K562 (cell line): Measurements from ENCODE around the gene CNNM2. TPM values are rescaled to one million over a fixed set of nuclear protein-coding genes. Genes with fewer than 3 reads are reported as not detected.

Experiments used
- ARNT ChIP-seq, 2 experiments: fragments of 450-650 bp; IDR thresholded peaks; 2 replicates each; pipeline ENCODE4 v1.6.1; 2016; ENCODE audit warnings: mild to moderate bottlenecking in 1 of 2
- BCL6 ChIP-seq: fragments of 250-450 bp; sonication (Bioruptor Pico); IDR thresholded peaks from 2 replicates; pipeline ENCODE4 v1.4.0; 2020
- CBFA2T3 ChIP-seq: fragments of 450-650 bp; IDR thresholded peaks from 2 replicates; pipeline ENCODE4 v1.6.1; 2017
- CBX3 ChIP-seq, 2 experiments: IDR thresholded peaks; 1 replicate in 1 of 2; 2 replicates in 1 of 2; pipeline ENCODE4 v1.6.1; 2012; ENCODE audit warnings: inconsistent platforms in 2 of 2, low read length in 2 of 2, borderline replicate concordance in 1 of 2, control low read depth in 1 of 2
- CEBPZ ChIP-seq: fragments of 150-350 bp; IDR thresholded peaks from 2 replicates; pipeline ENCODE4 v1.6.1; 2014; ENCODE audit warnings: low read depth, mild to moderate bottlenecking, low read length, borderline replicate concordance
- DACH1 ChIP-seq: fragments of 450-650 bp; IDR thresholded peaks from 2 replicates; pipeline ENCODE4 v1.6.1; 2018; ENCODE audit not compliant: partially characterized antibody
- ESRRA ChIP-seq: fragments of 450-650 bp; IDR thresholded peaks from 2 replicates; pipeline ENCODE4 v1.6.1; 2014; ENCODE audit warnings: low read depth, mild to moderate bottlenecking, moderate library complexity, borderline replicate concordance
- FIP1L1 ChIP-seq: fragments of 200-400 bp; formaldehyde crosslinking; IDR thresholded peaks from 2 replicates; pipeline ENCODE4 v1.6.1; 2018; ENCODE audit warnings: mild to moderate bottlenecking, low read depth, low read length; ENCODE audit not compliant: poor library complexity, severe bottlenecking
- FOXP1 ChIP-seq: sonication (generic); formaldehyde crosslinking; IDR thresholded peaks from 2 replicates; pipeline ENCODE4 v1.8.0; 2022; ENCODE audit warnings: mild to moderate bottlenecking, missing genetic modification reagents
- HDAC1 ChIP-seq, 2 experiments: fragments of 450-650 bp; IDR thresholded peaks; 2 replicates each; pipeline ENCODE4 v1.6.1; 2016 to 2017; ENCODE audit warnings: inconsistent platforms in 1 of 2, mild to moderate bottlenecking in 1 of 2, moderate library complexity in 1 of 2
- HDAC2 ChIP-seq: fragments of 450-650 bp; IDR thresholded peaks from 2 replicates; pipeline ENCODE4 v1.6.1; 2016; ENCODE audit warnings: mild to moderate bottlenecking
- HNRNPLL ChIP-seq: fragments of 200-400 bp; formaldehyde crosslinking; IDR thresholded peaks from 2 replicates; pipeline ENCODE4 v1.6.1; 2017; ENCODE audit warnings: low read length, low read depth, mild to moderate bottlenecking; ENCODE audit not compliant: poor library complexity, severe bottlenecking
- KAT7 ChIP-seq: sonication (generic); formaldehyde crosslinking; IDR thresholded peaks from 2 replicates; pipeline ENCODE4 v1.8.0; 2022; ENCODE audit warnings: missing genetic modification reagents, mild to moderate bottlenecking, borderline replicate concordance
- LCOR ChIP-seq: sonication (generic); formaldehyde crosslinking; IDR thresholded peaks from 2 replicates; pipeline ENCODE4 v1.8.0; 2022; ENCODE audit warnings: mild to moderate bottlenecking, missing genetic modification reagents
- NEUROD1 ChIP-seq: fragments of 150-350 bp; IDR thresholded peaks from 2 replicates; pipeline ENCODE4 v1.6.1; 2014; ENCODE audit warnings: borderline replicate concordance, low read length, low read depth; ENCODE audit not compliant: partially characterized antibody
- NR1H2 ChIP-seq: sonication (generic); formaldehyde crosslinking; IDR thresholded peaks from 2 replicates; pipeline ENCODE4 v1.4.0; 2020; ENCODE audit warnings: mild to moderate bottlenecking, missing genetic modification reagents
- POLR2A ChIP-seq: fragments of 450-650 bp; conservative IDR thresholded peaks from 2 replicates; pipeline ENCODE4 v1.6.1; 2016
- RBFOX2 ChIP-seq: fragments of 200-400 bp; formaldehyde crosslinking; IDR thresholded peaks from 2 replicates; pipeline ENCODE4 v1.6.1; 2017; ENCODE audit warnings: low read depth, mild to moderate bottlenecking, low read length, moderate library complexity
- SMAD4 ChIP-seq: fragments of 250-450 bp; sonication (Bioruptor Pico); conservative IDR thresholded peaks from 2 replicates; pipeline ENCODE4 v1.8.0; 2021; ENCODE audit warnings: inconsistent platforms, mild to moderate bottlenecking, moderate library complexity
- SMARCE1 ChIP-seq: fragments of 450-650 bp; IDR thresholded peaks from 2 replicates; pipeline ENCODE4 v1.7.1; 2016; ENCODE audit warnings: mild to moderate bottlenecking
- THAP12 ChIP-seq: fragments of 250-450 bp; sonication (Bioruptor Pico); IDR thresholded peaks from 2 replicates; pipeline ENCODE4 v1.9.0; 2021; ENCODE audit warnings: mild to moderate bottlenecking, inconsistent platforms
- TSC22D4 ChIP-seq: fragments of 450-650 bp; IDR thresholded peaks from 2 replicates; pipeline ENCODE4 v1.6.1; 2016; ENCODE audit warnings: missing genetic modification characterization, missing biosample characterization, control low read depth
- ZFX ChIP-seq: sonication (generic); formaldehyde crosslinking; IDR thresholded peaks from 2 replicates; pipeline ENCODE4 v1.8.0; 2022; ENCODE audit warnings: mild to moderate bottlenecking, missing genetic modification reagents, moderate library complexity
- ZKSCAN3 ChIP-seq: fragments of 250-450 bp; sonication (Bioruptor Pico); IDR thresholded peaks from 2 replicates; pipeline ENCODE4 v1.4.0; 2020
- ZNF239 ChIP-seq: fragments of 250-450 bp; sonication (Bioruptor Pico); IDR thresholded peaks from 2 replicates; pipeline ENCODE4 v1.4.0; 2020; ENCODE audit warnings: mild to moderate bottlenecking
- polyA plus RNA-seq, 8 experiments: library from polyadenylated mRNA; depleted of rRNA in 4 of 8; stranded (reverse) in 5 of 8; unstranded in 3 of 8; fragments of >200 nt; fragmentation: Nextera tagmentation in 2 of 8; fragmentation: Illumina TruSeq in 1 of 8; extraction: Ambion mirVana in 2 of 8; extraction: Trizol in 1 of 8; gene quantifications; 2 replicates each; pipeline versions ENCODE4 v1.2.1 to v1.2.3, GENCODE V29; 2011 to 2014; ENCODE audit warnings: inconsistent platforms in 1 of 8, missing spikeins in 1 of 8
- total RNA-seq, 7 experiments: library from RNA; depleted of rRNA in 6 of 7; stranded (reverse); fragments of >200 nt in 6 of 7; fragmentation: Illumina TruSeq in 2 of 7; extraction: Trizol in 2 of 7; gene quantifications; 2 replicates each; pipeline versions ENCODE4 v1.2.1 to v1.2.3, GENCODE V29; 2011 to 2021; ENCODE audit warnings: low replicate concordance in 1 of 7

The CNNM2 gene
- total and polyA plus RNA-seq, 9 of the 15 experiments (the other 6 are each of a cell fraction or from before 2014, with no cell fraction given) = 0.21 to 5.0 (median 1.3) TPM

DNA sequence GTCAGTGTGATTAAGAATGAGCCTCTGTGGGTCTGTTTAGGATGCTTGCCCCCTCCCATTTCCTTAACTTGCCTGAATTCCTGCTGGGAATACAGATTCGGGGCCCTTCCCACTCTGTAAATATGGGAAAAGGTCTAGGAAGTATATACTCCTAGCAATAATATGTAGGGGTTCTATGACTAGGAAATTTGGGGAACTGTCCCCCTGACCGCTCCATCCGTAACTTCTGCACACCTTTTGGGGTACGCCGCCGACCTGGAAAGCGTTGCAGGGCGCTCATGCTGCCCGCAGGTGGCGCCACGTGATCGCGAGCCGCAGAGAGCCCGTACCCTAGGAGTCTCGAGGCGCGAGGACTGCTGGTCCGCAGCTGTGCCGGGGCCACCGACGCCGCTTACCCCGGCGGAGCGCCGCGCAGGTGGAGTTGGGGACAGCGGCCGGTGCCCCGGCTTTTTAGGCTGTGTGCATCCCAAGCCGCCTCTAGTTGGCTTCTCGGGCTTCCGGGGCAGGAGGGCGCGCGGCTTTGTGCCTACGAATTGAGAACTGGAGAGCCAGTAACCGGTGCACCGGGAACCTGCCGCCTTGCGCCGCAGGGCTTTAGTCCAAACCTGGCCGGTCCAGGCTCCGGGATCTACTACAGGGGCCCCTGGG lies 656 bp upstream of the CNNM2 start (continued):
- TF ChIP-seq KAT7 (CRISPR knock-in tag) (0 out of 2 replicates have a peak, but pooled peaks have one; percentile 77), FOXP1 (CRISPR knock-in tag) (no peak), DACH1 (no peak), HNRNPLL (peak; percentile 35), CBX3 (IDR thresholded peaks at IDR 0.05; ENCODE audit: borderline replicate concordance in 1 of 2, low read length in 2 of 2) (peak in 1 of 2 experiments; percentile 52; a peak in 1 of 3 replicates), NEUROD1 (no peak), ZKSCAN3 (CRISPR knock-in tag) (no peak), ARNT (IDR thresholded peaks at IDR 0.05) (no peak), ZNF239 (CRISPR knock-in tag) (no peak), FIP1L1 (peak; percentile 59), SMAD4 (CRISPR knock-in tag) (0 out of 2 replicates have a peak, but pooled peaks have one; percentile 22), NR1H2 (no peak), ZFX (CRISPR knock-in tag) (peak; percentile 41; the same call in 1 of the 2 replicates), HDAC2 (peak; percentile 27; the same call in 1 of the 2 replicates), TSC22D4 (no peak), LCOR (CRISPR knock-in tag) (peak; percentile 84), CEBPZ (no peak), POLR2A (no peak), RBFOX2 (no peak), ESRRA (peak; percentile 39; the same call in 1 of the 2 replicates), HDAC1 (IDR thresholded peaks at IDR 0.05) (peak in 1 of 2 experiments; percentile 55; a peak in 1 of 4 replicates), THAP12 (CRISPR knock-in tag) (no peak), CBFA2T3 (peak; percentile 14; the same call in 1 of the 2 replicates), SMARCE1 (no peak), BCL6 (no peak)
